HepG2 (cell line): Measurements from ENCODE around the gene RRAS. TPM values are rescaled to one million over a fixed set of nuclear protein-coding genes. Genes with fewer than 3 reads are reported as not detected.
A peak's percentile ranks its signal among the peaks of the same experiment; 100 is the strongest.

Experiments
- AHR ChIP-seq: IDR thresholded peaks from 2 replicates; pipeline ENCODE4 v1.6.1; 2018; ENCODE audit warnings: missing genetic modification reagents, missing compliant biosample characterization
- ATF7-NPFF ChIP-seq: sonication (generic); formaldehyde crosslinking; IDR thresholded peaks from 2 replicates; pipeline ENCODE4 v1.8.1; 2023; ENCODE audit warnings: mild to moderate bottlenecking, low read depth, missing genetic modification reagents, moderate library complexity
- CEBPG ChIP-seq: IDR thresholded peaks from 2 replicates; pipeline ENCODE4 v1.6.1; 2016
- CENPT ChIP-seq: sonication (generic); formaldehyde crosslinking; IDR thresholded peaks from 2 replicates; pipeline ENCODE4 v1.8.0; 2022; ENCODE audit warnings: low read depth, mild to moderate bottlenecking, moderate library complexity, missing genetic modification reagents
- CHD2 ChIP-seq: IDR thresholded peaks from 2 replicates; pipeline ENCODE4 v1.6.1; 2011; ENCODE audit warnings: low read depth, low read length, improper control_type of control experiment
- HMG20A ChIP-seq: IDR thresholded peaks from 2 replicates; pipeline ENCODE4 v1.6.1; 2016; ENCODE audit warnings: borderline replicate concordance
- KMT2A ChIP-seq: sonication (generic); formaldehyde crosslinking; IDR thresholded peaks from 2 replicates; pipeline ENCODE4 v1.4.0; 2020; ENCODE audit warnings: missing genetic modification reagents
- NCOA2 ChIP-seq: sonication (generic); formaldehyde crosslinking; IDR thresholded peaks from 2 replicates; pipeline ENCODE4 v1.8.0; 2022; ENCODE audit warnings: inconsistent platforms
- NFATC3 ChIP-seq: sonication (generic); formaldehyde crosslinking; IDR thresholded peaks from 2 replicates; pipeline ENCODE4 v1.5.1; 2020; ENCODE audit warnings: mild to moderate bottlenecking, missing genetic modification reagents
- ZMYM2 ChIP-seq: sonication (generic); formaldehyde crosslinking; IDR thresholded peaks from 2 replicates; pipeline ENCODE4 v1.8.0; 2022; ENCODE audit warnings: mild to moderate bottlenecking, missing genetic modification reagents
- ZNF180 ChIP-seq: sonication (generic); formaldehyde crosslinking; IDR thresholded peaks from 2 replicates; pipeline ENCODE4 v1.4.0; 2020; ENCODE audit warnings: low read depth, missing genetic modification reagents, borderline replicate concordance
- ZNF205 ChIP-seq: IDR thresholded peaks from 2 replicates; pipeline ENCODE4 v1.6.1; 2018; ENCODE audit warnings: missing biosample characterization, missing genetic modification reagents
- ZNF225 ChIP-seq: sonication (generic); formaldehyde crosslinking; IDR thresholded peaks from 2 replicates; pipeline ENCODE4 v1.4.0; 2020; ENCODE audit warnings: mild to moderate bottlenecking, missing genetic modification reagents
- ZNF274 ChIP-seq: sonication (generic); formaldehyde crosslinking; IDR thresholded peaks from 2 replicates; pipeline ENCODE4 v1.5.1; 2020; ENCODE audit warnings: mild to moderate bottlenecking, missing genetic modification reagents
- ZNF282 ChIP-seq: fragments of 450-650 bp; IDR thresholded peaks from 2 replicates; pipeline ENCODE4 v1.6.1; 2018; ENCODE audit not compliant: partially characterized antibody
- ZNF746 ChIP-seq: sonication (generic); formaldehyde crosslinking; IDR thresholded peaks from 2 replicates; pipeline ENCODE4 v1.8.0; 2022; ENCODE audit warnings: mild to moderate bottlenecking, missing genetic modification reagents
- polyA plus RNA-seq, 8 experiments: library from polyadenylated mRNA; depleted of rRNA in 3 of 8; stranded (reverse) in 7 of 8; unstranded in 1 of 8; fragments of >200 nt; fragmentation: Illumina TruSeq in 4 of 8; extraction: Trizol in 4 of 8; gene quantifications; 2 replicates each; pipeline versions ENCODE4 v1.2.1 to v1.2.3, GENCODE V29; 2011 to 2016; ENCODE audit warnings: low read depth in 4 of 8, missing spikeins in 1 of 8, mixed read lengths in 1 of 8; ENCODE audit not compliant: insufficient read depth in 1 of 8
- total RNA-seq, 5 experiments: library from RNA; depleted of rRNA; stranded (reverse); fragments of >200 nt; fragmentation: Illumina TruSeq; extraction: Trizol; gene quantifications; 2 replicates each; pipeline ENCODE4 v1.2.3, GENCODE V29; 2016; ENCODE audit warnings: low read depth in 1 of 5
- TF ChIP-seq, protein P1 (sequence below): sonication (generic); formaldehyde crosslinking; IDR thresholded peaks from 2 replicates; pipeline ENCODE4 v1.4.0; 2020; ENCODE audit warnings: missing genetic modification reagents
- TF ChIP-seq, protein P2 (sequence below): sonication (generic); formaldehyde crosslinking; IDR thresholded peaks from 2 replicates; pipeline ENCODE4 v1.5.1; 2020; ENCODE audit warnings: missing genetic modification reagents, mild to moderate bottlenecking, borderline replicate concordance
- TF ChIP-seq, protein P3 (sequence below): sonication (generic); formaldehyde crosslinking; IDR thresholded peaks from 2 replicates; pipeline ENCODE4 v1.4.0; 2020; ENCODE audit warnings: missing genetic modification reagents
- TF ChIP-seq, protein P4 (sequence below): fragments of 450-650 bp; IDR thresholded peaks from 2 replicates; pipeline ENCODE4 v1.6.1; 2016
- TF ChIP-seq, protein P5 (sequence below): sonication (generic); formaldehyde crosslinking; IDR thresholded peaks from 2 replicates; pipeline ENCODE4 v1.8.1; 2023; ENCODE audit warnings: mild to moderate bottlenecking, missing genetic modification reagents

RRAS gene
- total and polyA plus RNA-seq, 2 of the 13 experiments (the other 11 are each of a cell fraction or from before 2014, with no cell fraction given): 1.5 to 12.0 TPM

DNA sequence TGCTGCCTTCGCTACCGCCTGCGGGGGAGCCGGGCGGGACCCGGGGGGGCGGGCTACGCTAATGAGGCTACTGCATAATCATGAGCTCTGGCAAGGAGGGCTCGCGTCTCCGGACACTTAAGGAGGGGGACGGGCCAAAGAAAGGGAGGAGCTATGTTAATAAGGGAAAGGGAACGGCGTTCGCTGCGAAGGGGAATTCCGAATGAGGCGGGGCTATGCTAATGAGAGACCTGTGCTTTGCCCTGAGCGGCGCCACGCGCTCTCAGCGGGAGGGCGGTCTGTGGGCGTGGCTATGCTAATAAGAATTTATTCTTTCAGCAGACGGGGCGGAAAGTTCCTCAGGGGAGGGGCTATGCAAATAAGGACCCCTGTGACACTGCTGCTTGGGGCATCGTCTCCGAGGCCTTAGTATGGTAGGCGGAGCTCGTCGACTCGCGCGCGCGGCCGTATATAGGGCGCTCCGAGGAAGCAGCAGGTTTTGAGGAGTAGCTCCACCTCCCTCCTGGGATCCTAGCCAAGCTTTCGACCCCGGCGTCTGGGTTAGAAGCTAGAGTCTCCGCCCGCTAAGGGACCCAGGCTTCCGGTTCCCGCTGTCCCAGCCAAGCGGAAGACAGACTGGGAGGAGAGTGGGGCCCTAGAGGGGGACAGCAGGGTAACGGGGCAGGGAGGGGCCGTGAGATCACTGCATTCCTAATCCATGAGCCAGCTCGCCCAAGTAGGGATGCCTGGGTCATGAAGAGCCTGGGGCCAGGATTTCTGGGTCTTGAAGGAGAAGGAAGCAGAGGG, at the start of gene RRAS (continued):
- TF ChIP-seq, protein P1, sequence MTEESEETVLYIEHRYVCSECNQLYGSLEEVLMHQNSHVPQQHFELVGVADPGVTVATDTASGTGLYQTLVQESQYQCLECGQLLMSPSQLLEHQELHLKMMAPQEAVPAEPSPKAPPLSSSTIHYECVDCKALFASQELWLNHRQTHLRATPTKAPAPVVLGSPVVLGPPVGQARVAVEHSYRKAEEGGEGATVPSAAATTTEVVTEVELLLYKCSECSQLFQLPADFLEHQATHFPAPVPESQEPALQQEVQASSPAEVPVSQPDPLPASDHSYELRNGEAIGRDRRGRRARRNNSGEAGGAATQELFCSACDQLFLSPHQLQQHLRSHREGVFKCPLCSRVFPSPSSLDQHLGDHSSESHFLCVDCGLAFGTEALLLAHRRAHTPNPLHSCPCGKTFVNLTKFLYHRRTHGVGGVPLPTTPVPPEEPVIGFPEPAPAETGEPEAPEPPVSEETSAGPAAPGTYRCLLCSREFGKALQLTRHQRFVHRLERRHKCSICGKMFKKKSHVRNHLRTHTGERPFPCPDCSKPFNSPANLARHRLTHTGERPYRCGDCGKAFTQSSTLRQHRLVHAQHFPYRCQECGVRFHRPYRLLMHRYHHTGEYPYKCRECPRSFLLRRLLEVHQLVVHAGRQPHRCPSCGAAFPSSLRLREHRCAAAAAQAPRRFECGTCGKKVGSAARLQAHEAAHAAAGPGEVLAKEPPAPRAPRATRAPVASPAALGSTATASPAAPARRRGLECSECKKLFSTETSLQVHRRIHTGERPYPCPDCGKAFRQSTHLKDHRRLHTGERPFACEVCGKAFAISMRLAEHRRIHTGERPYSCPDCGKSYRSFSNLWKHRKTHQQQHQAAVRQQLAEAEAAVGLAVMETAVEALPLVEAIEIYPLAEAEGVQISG (CRISPR knock-in tag): peak; percentile 75
- TF ChIP-seq ZNF282 (no peak), ATF7-NPFF (no peak; the same call in 1 of the 2 replicates), ZNF205 (peak; percentile 58; the same call in 1 of the 2 replicates), ZMYM2 (no peak), NCOA2 (CRISPR knock-in tag) (peak; percentile 49; the same call in 1 of the 2 replicates), KMT2A (CRISPR knock-in tag) (no peak), HMG20A (CRISPR knock-in tag) (peak; percentile 21; the same call in 1 of the 2 replicates), CEBPG (CRISPR knock-in tag) (no peak), CENPT (CRISPR knock-in tag) (no peak), ZNF746 (CRISPR knock-in tag) (no peak), ZNF274 (CRISPR knock-in tag) (peak; percentile 38; the same call in 1 of the 2 replicates), ZNF225 (no peak), CHD2 (no peak), ZNF180 (CRISPR knock-in tag) (no peak), AHR (CRISPR knock-in tag) (no peak), NFATC3 (CRISPR knock-in tag) (no peak)
- TF ChIP-seq, protein P2, sequence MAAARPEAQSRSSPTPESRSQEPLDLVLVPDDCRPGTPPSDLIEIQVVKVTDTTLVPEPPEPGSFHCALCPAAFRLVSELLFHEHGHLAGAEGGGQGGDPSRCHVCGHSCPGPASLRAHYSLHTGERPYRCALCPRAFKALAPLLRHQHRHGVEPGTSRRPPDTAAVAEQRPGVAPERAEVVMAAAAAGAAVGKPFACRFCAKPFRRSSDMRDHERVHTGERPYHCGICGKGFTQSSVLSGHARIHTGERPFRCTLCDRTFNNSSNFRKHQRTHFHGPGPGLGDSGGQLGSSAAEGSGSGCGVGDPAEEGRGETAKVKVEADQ (CRISPR knock-in tag): no peak
- TF ChIP-seq, protein P3, sequence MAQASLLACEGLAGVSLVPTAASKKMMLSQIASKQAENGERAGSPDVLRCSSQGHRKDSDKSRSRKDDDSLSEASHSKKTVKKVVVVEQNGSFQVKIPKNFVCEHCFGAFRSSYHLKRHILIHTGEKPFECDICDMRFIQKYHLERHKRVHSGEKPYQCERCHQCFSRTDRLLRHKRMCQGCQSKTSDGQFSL (CRISPR knock-in tag): no peak
- TF ChIP-seq, protein P4, sequence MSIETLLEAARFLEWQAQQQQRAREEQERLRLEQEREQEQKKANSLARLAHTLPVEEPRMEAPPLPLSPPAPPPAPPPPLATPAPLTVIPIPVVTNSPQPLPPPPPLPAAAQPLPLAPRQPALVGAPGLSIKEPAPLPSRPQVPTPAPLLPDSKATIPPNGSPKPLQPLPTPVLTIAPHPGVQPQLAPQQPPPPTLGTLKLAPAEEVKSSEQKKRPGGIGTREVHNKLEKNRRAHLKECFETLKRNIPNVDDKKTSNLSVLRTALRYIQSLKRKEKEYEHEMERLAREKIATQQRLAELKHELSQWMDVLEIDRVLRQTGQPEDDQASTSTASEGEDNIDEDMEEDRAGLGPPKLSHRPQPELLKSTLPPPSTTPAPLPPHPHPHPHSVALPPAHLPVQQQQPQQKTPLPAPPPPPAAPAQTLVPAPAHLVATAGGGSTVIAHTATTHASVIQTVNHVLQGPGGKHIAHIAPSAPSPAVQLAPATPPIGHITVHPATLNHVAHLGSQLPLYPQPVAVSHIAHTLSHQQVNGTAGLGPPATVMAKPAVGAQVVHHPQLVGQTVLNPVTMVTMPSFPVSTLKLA: peak; percentile 64
- TF ChIP-seq, protein P5, sequence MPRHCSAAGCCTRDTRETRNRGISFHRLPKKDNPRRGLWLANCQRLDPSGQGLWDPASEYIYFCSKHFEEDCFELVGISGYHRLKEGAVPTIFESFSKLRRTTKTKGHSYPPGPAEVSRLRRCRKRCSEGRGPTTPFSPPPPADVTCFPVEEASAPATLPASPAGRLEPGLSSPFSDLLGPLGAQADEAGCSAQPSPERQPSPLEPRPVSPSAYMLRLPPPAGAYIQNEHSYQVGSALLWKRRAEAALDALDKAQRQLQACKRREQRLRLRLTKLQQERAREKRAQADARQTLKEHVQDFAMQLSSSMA (CRISPR knock-in tag): 0 out of 2 replicates have a peak, but pooled peaks have one; percentile 56
